Keratinocyte (primary cell): ENCODE data around the gene CC2D2A. TPM values are rescaled to one million over a fixed set of nuclear protein-coding genes. Genes with fewer than 3 reads are reported as not detected.

Source experiments
- DNase-seq: peaks from one replicate; pipeline ENCODE4 v3.0.0-alpha.2; 2011; ENCODE audit warnings: low read depth, missing footprints, low spot score
- FAIRE-seq: peaks from 2 replicates; lab custom pipeline; 2011; peaks lifted over from hg19 to GRCh38; lab: Jason Lieb, UNC
- H2AFZ ChIP-seq: 2 replicates; pipeline ENCODE4 v1.6.0; 2012; ENCODE audit warnings: low read length, control low read depth, inconsistent platforms; ENCODE audit not compliant: control insufficient read depth
- H3K27ac ChIP-seq: 2 replicates; pipeline ENCODE4 v1.5.1; 2011; ENCODE audit warnings: low read length; ENCODE audit not compliant: control insufficient read depth, insufficient read depth
- H3K27me3 ChIP-seq: 3 replicates; pipeline ENCODE4 v1.6.0; 2011; ENCODE audit warnings: low read length; ENCODE audit not compliant: control insufficient read depth, insufficient read depth; ENCODE audit errors: extremely low read depth
- H3K36me3 ChIP-seq, 2 experiments: 2 replicates in 1 of 2; 3 replicates in 1 of 2; pipeline ENCODE4 v1.5.1; 2011; ENCODE audit warnings: low read length in 2 of 2, mild to moderate bottlenecking in 1 of 2; ENCODE audit not compliant: control insufficient read depth in 2 of 2, insufficient read depth in 2 of 2; ENCODE audit errors: extremely low read depth in 1 of 2
- H3K4me1 ChIP-seq: 3 replicates; pipeline ENCODE4 v1.5.1; 2011; ENCODE audit warnings: low read length; ENCODE audit not compliant: control insufficient read depth, insufficient read depth; ENCODE audit errors: extremely low read depth
- H3K4me2 ChIP-seq: 3 replicates; pipeline ENCODE4 v1.6.0; 2011; ENCODE audit warnings: low read depth, low read length; ENCODE audit not compliant: control insufficient read depth, insufficient read depth; ENCODE audit errors: extremely low read depth
- H3K4me3 ChIP-seq, 3 experiments: fragments of 200-600 bp in 1 of 3; sonication (generic) in 1 of 3; 2 replicates in 2 of 3; 3 replicates in 1 of 3; pipeline ENCODE4 v1.5.1; 2011 to 2016; ENCODE audit warnings: low read length in 3 of 3, mild to moderate bottlenecking in 3 of 3, control low read depth in 2 of 3, inconsistent platforms in 1 of 3, low read depth in 1 of 3, mixed read lengths in 1 of 3, mixed run types in 1 of 3, moderate library complexity in 1 of 3; ENCODE audit not compliant: control insufficient read depth in 2 of 3, insufficient read depth in 2 of 3; ENCODE audit errors: extremely low read depth in 1 of 3
- H3K79me2 ChIP-seq: 2 replicates; pipeline ENCODE4 v1.6.0; 2012; ENCODE audit warnings: low read length; ENCODE audit not compliant: control insufficient read depth, insufficient read depth
- H3K9ac ChIP-seq: 3 replicates; pipeline ENCODE4 v1.6.0; 2011; ENCODE audit warnings: low read length; ENCODE audit not compliant: control insufficient read depth, insufficient read depth; ENCODE audit errors: extremely low read depth
- H3K9me1 ChIP-seq: 3 replicates; pipeline ENCODE4 v1.6.0; 2011; ENCODE audit warnings: low read length; ENCODE audit not compliant: control insufficient read depth, insufficient read depth; ENCODE audit errors: extremely low read depth
- H3K9me3 ChIP-seq: 2 replicates; pipeline ENCODE4 v1.5.1; 2012; ENCODE audit warnings: low read depth, low read length; ENCODE audit not compliant: control insufficient read depth
- H4K20me1 ChIP-seq: 3 replicates; pipeline ENCODE4 v1.6.0; 2011; ENCODE audit warnings: low read length; ENCODE audit not compliant: control insufficient read depth, insufficient read depth; ENCODE audit errors: extremely low read depth
- CTCF ChIP-seq, 3 experiments: IDR thresholded peaks in 1 of 3; conservative IDR thresholded peaks in 1 of 3; optimal IDR thresholded peaks in 1 of 3; 2 replicates in 2 of 3; 3 replicates in 1 of 3; pipeline versions ENCODE3 to v1.5.1; 2011; ENCODE audit warnings: low read length in 3 of 3, mild to moderate bottlenecking in 3 of 3, moderate library complexity in 2 of 3, control low read depth in 1 of 3, inconsistent platforms in 1 of 3; ENCODE audit not compliant: insufficient read depth in 2 of 3; ENCODE audit errors: extremely low read depth in 1 of 3
- EZH2 ChIP-seq: IDR thresholded peaks from one replicate; pipeline ENCODE4 v1.6.1; 2012; ENCODE audit warnings: inconsistent platforms, mild to moderate bottlenecking, low read length, moderate library complexity
- dilution Hi-C: fragments of 300-500 bp; cut with MboI; formaldehyde crosslinking; loops from one replicate; pipeline ENCODE4 v1.7.0; 2020; ENCODE audit warnings: low sequenced_read_pairs; ENCODE audit not compliant: extremely low pct_ligation_motif_present
- polyA plus RNA-seq, 5 experiments: library from polyadenylated mRNA; depleted of rRNA in 3 of 5; stranded (reverse) in 3 of 5; stranded (forward) in 1 of 5; unstranded in 1 of 5; fragments of >200 nt; gene quantifications; 1 replicate in 1 of 5; 2 replicates in 3 of 5; 3 replicates in 1 of 5; pipeline versions ENCODE4 v1.2.1 to v1.2.3, GENCODE V29; 2011 to 2012; ENCODE audit warnings: missing spikeins in 2 of 5, low read depth in 1 of 5, low replicate concordance in 1 of 5

Gene CC2D2A
- polyA plus RNA-seq, 1 donor (not counting 4 experiments of a cell fraction or from before 2014, with no cell fraction given), result 11.8 TPM

- peak; percentile 84 for FAIRE-seq
- peak overlapping the region; percentile 85 for H3K27ac ChIP-seq
Observed at GRCh38 chr4:15525080-15525479, 55.4 kb downstream of the CC2D2A start.

GRCh38 chr4:15526924-15527592 is 57.4 kb downstream of the CC2D2A start:
- Histone ChIP-seq H2AFZ (no peak overlapping the region), H3K27me3 (no peaks in the 10 kb centered on the region), H4K20me1 (no peaks in the 10 kb centered on the region), H3K9ac (no peak overlapping the region), H3K4me2 (no peak overlapping the region), H3K4me3 (no peak overlapping the region), H3K36me3 (no peaks in the 10 kb centered on the region), H3K9me1 (no peaks in the 10 kb centered on the region), H3K4me1 (peaks cover 16% of the 10 kb centered on the region), H3K9me3 (no peaks in the 10 kb centered on the region), H3K27ac (no peak overlapping the region), H3K79me2 (no peaks in the 10 kb centered on the region)
- dilution Hi-C loops, result no loop called here
- DNase-seq (no peak), FAIRE-seq (no peak)
- no peak for TF ChIP-seq CTCF (optimal IDR thresholded peaks at IDR 0.05 in 1 of 3, IDR thresholded peaks at IDR 0.05 in 1 of 3, conservative IDR thresholded peaks at IDR 0.05 in 1 of 3; ENCODE audit: extremely low read depth in 1 of 3, insufficient read depth in 2 of 3, low read length in 3 of 3)
- no peak for TF ChIP-seq EZH2

More at GRCh38 chr4:15525080-15525479, 55.4 kb downstream of the CC2D2A start:
- H3K4me3 ChIP-seq, result no peak overlapping the region
- dilution Hi-C loops, result no loop called here
- no peaks in the 10 kb centered on the region for H3K79me2 ChIP-seq
- H3K4me1 ChIP-seq, result peaks cover 20% of the 10 kb centered on the region
- H3K27me3 ChIP-seq, result no peaks in the 10 kb centered on the region
- H2AFZ ChIP-seq, result no peak overlapping the region
- H3K9me1 ChIP-seq, result no peaks in the 10 kb centered on the region
- H3K36me3 ChIP-seq, result no peaks in the 10 kb centered on the region
- peak overlapping the region; percentile 28 for H3K4me2 ChIP-seq
- H3K9ac ChIP-seq, result peak overlapping the region; percentile 4
- no peak for TF ChIP-seq EZH2
- TF ChIP-seq CTCF (optimal IDR thresholded peaks at IDR 0.05 in 1 of 3, IDR thresholded peaks at IDR 0.05 in 1 of 3, conservative IDR thresholded peaks at IDR 0.05 in 1 of 3; ENCODE audit: extremely low read depth in 1 of 3, insufficient read depth in 2 of 3, low read length in 3 of 3), result no peak
- no peaks in the 10 kb centered on the region for H3K9me3 ChIP-seq
- peak; percentile 42 for DNase-seq
- H4K20me1 ChIP-seq, result no peaks in the 10 kb centered on the region
